ENCODE measurements around the gene HDDC3. TPM values are rescaled to one million over a fixed set of nuclear protein-coding genes. Genes with fewer than 3 reads are reported as not detected.
A peak's percentile ranks its signal among the peaks of the same experiment; 100 is the strongest.

The HDDC3 gene
- total and polyA plus RNA-seq, 9 of the 15 experiments (the other 6 are each of a cell fraction or from before 2014, with no cell fraction given) = 14.9 to 55.8 (median 36.9) TPM

DNA sequence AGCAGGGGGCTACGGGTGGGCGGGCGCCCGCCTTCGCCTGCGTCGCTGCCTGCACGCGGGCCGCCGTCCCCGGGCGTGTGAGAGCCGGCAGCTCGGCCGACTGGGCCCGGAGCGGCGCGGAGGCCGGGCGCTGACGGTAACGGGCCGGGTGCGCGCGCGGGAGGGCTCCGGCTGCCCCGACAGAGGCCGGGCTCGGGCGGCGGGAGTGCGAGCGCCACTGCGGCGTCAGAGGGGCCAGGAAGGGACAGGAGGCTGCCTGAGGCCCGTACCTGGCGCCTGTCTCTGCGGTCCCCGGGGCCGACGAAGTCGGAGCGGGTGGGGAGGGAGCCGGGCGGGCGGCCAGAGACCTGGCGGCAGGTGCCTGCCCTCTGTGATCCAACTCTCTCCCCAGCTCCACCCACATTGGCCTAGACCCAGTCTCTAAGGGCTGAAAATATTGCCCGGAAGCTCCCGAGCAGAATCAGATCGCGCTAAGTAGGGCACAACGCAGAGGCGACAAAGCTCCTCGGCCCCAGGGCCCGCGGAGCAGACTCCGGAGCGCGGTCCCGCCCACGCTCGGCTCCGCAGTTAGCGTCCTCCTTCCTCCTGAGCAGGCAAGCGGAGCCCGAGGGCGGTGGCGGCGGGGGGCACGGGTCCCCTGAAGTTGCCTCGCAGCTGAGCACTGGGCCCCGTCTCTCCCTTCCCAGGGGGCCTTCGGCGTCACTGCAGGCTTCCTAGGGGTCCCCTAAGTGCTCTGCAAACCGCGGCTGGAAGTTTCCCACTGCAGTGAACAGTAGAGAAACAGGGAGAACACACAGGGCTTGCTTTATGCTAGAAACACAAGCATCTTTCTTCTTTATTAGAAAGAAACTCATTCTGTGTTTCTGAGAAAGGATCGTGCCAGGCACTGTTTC lies 29.3 kb downstream of the HDDC3 start, which contains the start of gene MAN2A2 (continued):
- TF ChIP-seq STAT5B (CRISPR knock-in tag; IDR thresholded peaks at IDR 0.05) = no peak
- TF ChIP-seq, protein P1, sequence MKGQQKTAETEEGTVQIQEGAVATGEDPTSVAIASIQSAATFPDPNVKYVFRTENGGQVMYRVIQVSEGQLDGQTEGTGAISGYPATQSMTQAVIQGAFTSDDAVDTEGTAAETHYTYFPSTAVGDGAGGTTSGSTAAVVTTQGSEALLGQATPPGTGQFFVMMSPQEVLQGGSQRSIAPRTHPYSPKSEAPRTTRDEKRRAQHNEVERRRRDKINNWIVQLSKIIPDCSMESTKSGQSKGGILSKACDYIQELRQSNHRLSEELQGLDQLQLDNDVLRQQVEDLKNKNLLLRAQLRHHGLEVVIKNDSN (CRISPR knock-in tag; IDR thresholded peaks at IDR 0.05) = no peak
- no peak for TF ChIP-seq KLF6 (CRISPR knock-in tag; IDR thresholded peaks at IDR 0.05; ENCODE audit: borderline replicate concordance)
- no peak for TF ChIP-seq SMARCC2 (IDR thresholded peaks at IDR 0.05; ENCODE audit: low read depth)
- TF ChIP-seq, protein P2, sequence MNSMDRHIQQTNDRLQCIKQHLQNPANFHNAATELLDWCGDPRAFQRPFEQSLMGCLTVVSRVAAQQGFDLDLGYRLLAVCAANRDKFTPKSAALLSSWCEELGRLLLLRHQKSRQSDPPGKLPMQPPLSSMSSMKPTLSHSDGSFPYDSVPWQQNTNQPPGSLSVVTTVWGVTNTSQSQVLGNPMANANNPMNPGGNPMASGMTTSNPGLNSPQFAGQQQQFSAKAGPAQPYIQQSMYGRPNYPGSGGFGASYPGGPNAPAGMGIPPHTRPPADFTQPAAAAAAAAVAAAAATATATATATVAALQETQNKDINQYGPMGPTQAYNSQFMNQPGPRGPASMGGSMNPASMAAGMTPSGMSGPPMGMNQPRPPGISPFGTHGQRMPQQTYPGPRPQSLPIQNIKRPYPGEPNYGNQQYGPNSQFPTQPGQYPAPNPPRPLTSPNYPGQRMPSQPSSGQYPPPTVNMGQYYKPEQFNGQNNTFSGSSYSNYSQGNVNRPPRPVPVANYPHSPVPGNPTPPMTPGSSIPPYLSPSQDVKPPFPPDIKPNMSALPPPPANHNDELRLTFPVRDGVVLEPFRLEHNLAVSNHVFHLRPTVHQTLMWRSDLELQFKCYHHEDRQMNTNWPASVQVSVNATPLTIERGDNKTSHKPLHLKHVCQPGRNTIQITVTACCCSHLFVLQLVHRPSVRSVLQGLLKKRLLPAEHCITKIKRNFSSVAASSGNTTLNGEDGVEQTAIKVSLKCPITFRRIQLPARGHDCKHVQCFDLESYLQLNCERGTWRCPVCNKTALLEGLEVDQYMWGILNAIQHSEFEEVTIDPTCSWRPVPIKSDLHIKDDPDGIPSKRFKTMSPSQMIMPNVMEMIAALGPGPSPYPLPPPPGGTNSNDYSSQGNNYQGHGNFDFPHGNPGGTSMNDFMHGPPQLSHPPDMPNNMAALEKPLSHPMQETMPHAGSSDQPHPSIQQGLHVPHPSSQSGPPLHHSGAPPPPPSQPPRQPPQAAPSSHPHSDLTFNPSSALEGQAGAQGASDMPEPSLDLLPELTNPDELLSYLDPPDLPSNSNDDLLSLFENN (IDR thresholded peaks at IDR 0.05; ENCODE audit: low read depth in 2 of 2, low read length in 2 of 2) = no peak
- no peak for TF ChIP-seq CBX1 (IDR thresholded peaks at IDR 0.05; ENCODE audit: low read depth)
- no peak for TF ChIP-seq HSF4 (CRISPR knock-in tag; IDR thresholded peaks at IDR 0.05; ENCODE audit: borderline replicate concordance)
- no peak for TF ChIP-seq STAG1 (CRISPR knock-in tag; IDR thresholded peaks at IDR 0.05; ENCODE audit: borderline replicate concordance)
- TF ChIP-seq SAFB2 (IDR thresholded peaks at IDR 0.05; ENCODE audit: borderline replicate concordance, low read depth, low read length, severe bottlenecking) = no peak
- TF ChIP-seq TFAM (CRISPR knock-in tag; conservative IDR thresholded peaks at IDR 0.05) = no peak
- TF ChIP-seq SMAD1 (IDR thresholded peaks at IDR 0.05; ENCODE audit: low read depth, low read length, partially characterized antibody) = peak; percentile 23
- no peak for TF ChIP-seq ZNF507 (tag; conservative IDR thresholded peaks at IDR 0.05)
- TF ChIP-seq, protein P3, sequence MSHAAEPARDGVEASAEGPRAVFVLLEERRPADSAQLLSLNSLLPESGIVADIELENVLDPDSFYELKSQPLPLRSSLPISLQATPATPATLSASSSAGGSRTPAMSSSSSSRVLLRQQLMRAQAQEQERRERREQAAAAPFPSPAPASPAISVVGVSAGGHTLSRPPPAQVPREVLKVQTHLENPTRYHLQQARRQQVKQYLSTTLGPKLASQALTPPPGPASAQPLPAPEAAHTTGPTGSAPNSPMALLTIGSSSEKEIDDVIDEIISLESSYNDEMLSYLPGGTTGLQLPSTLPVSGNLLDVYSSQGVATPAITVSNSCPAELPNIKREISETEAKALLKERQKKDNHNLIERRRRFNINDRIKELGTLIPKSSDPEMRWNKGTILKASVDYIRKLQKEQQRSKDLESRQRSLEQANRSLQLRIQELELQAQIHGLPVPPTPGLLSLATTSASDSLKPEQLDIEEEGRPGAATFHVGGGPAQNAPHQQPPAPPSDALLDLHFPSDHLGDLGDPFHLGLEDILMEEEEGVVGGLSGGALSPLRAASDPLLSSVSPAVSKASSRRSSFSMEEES (CRISPR knock-in tag; IDR thresholded peaks at IDR 0.05) = no peak
- TF ChIP-seq WHSC1 (IDR thresholded peaks at IDR 0.05; ENCODE audit: low read length) = no peak
- no peak for TF ChIP-seq ZNF695 (CRISPR knock-in tag; IDR thresholded peaks at IDR 0.05)
- TF ChIP-seq, protein P4, sequence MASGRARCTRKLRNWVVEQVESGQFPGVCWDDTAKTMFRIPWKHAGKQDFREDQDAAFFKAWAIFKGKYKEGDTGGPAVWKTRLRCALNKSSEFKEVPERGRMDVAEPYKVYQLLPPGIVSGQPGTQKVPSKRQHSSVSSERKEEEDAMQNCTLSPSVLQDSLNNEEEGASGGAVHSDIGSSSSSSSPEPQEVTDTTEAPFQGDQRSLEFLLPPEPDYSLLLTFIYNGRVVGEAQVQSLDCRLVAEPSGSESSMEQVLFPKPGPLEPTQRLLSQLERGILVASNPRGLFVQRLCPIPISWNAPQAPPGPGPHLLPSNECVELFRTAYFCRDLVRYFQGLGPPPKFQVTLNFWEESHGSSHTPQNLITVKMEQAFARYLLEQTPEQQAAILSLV (tag; IDR thresholded peaks at IDR 0.05) = no peak
- no peak for TF ChIP-seq ATF1 (CRISPR knock-in tag; IDR thresholded peaks at IDR 0.05)
- 0 out of 2 replicates have a peak, but pooled peaks have one; percentile 21 for TF ChIP-seq ATF1 (tag; IDR thresholded peaks at IDR 0.05)
- no peak for TF ChIP-seq KLF10 (CRISPR knock-in tag; IDR thresholded peaks at IDR 0.05)
- TF ChIP-seq FOXA1 (IDR thresholded peaks at IDR 0.05; ENCODE audit: borderline replicate concordance) = no peak
